ENCODE results near the gene CRB2. TPM values are rescaled to one million over a fixed set of nuclear protein-coding genes. Genes with fewer than 3 reads are reported as not detected.
A peak's percentile ranks its signal among the peaks of the same experiment; 100 is the strongest.

Gene CRB2
- total and polyA plus RNA-seq, 2 of the 13 experiments (the other 11 are each of a cell fraction or from before 2014, with no cell fraction given): 0.01 to 0.29 TPM

- TF ChIP-seq ARID4A (CRISPR knock-in tag; IDR thresholded peaks at IDR 0.05; ENCODE audit: borderline replicate concordance): peak; percentile 66; the same call in 1 of the 2 replicates
- TF ChIP-seq MTA1 (CRISPR knock-in tag; IDR thresholded peaks at IDR 0.05; ENCODE audit: borderline replicate concordance): 0 out of 2 replicates have a peak, but pooled peaks have one; percentile 29
- no peak for TF ChIP-seq ZNF782 (CRISPR knock-in tag; IDR thresholded peaks at IDR 0.05; ENCODE audit: borderline replicate concordance)
- no peak for TF ChIP-seq TIGD3 (CRISPR knock-in tag; IDR thresholded peaks at IDR 0.05; ENCODE audit: borderline replicate concordance)
- TF ChIP-seq BCL6 (CRISPR knock-in tag; IDR thresholded peaks at IDR 0.05): peak; percentile 41; the same call in 1 of the 2 replicates
- peak; percentile 60; the same call in 1 of the 2 replicates for TF ChIP-seq TBX2 (CRISPR knock-in tag; IDR thresholded peaks at IDR 0.05; ENCODE audit: borderline replicate concordance)
- TF ChIP-seq CBX2 (IDR thresholded peaks at IDR 0.05; ENCODE audit: low read depth, low read length): no peak
- TF ChIP-seq CBX2 (CRISPR knock-in tag; IDR thresholded peaks at IDR 0.05; ENCODE audit: low read depth): no peak
- peak; percentile 56; the same call in 1 of the 2 replicates for TF ChIP-seq ZMYM4 (CRISPR knock-in tag; IDR thresholded peaks at IDR 0.05)
- TF ChIP-seq PATZ1 (CRISPR knock-in tag; IDR thresholded peaks at IDR 0.05): peak; percentile 94
- no peak for TF ChIP-seq PRDM4 (CRISPR knock-in tag; IDR thresholded peaks at IDR 0.05; ENCODE audit: borderline replicate concordance)
- TF ChIP-seq MXD4 (CRISPR knock-in tag; IDR thresholded peaks at IDR 0.05): 0 out of 2 replicates have a peak, but pooled peaks have one; percentile 24
- no peak for TF ChIP-seq ZKSCAN8 (CRISPR knock-in tag; IDR thresholded peaks at IDR 0.05; ENCODE audit: borderline replicate concordance)
- TF ChIP-seq THAP11 (CRISPR knock-in tag; IDR thresholded peaks at IDR 0.05): no peak; the same call in 1 of the 2 replicates
- no peak for TF ChIP-seq HOXD1 (CRISPR knock-in tag; IDR thresholded peaks at IDR 0.05)
- TF ChIP-seq SAP130 (CRISPR knock-in tag; IDR thresholded peaks at IDR 0.05; ENCODE audit: low read depth): peak; percentile 68
- peak; percentile 45; the same call in 1 of the 2 replicates for TF ChIP-seq ZFY (CRISPR knock-in tag; IDR thresholded peaks at IDR 0.05)
- TF ChIP-seq CHD4 (IDR thresholded peaks at IDR 0.05; ENCODE audit: borderline replicate concordance, low read length): 0 out of 2 replicates have a peak, but pooled peaks have one; percentile 38
Measured at GRCh38 chr9:123360161-123361085, 4.4 kb downstream of the CRB2 start (continued).
